Nephron (organoid): ENCODE data around the gene VWA8.

Source experiments
- H3K27ac Mint-ChIP-seq, 3 experiments: 2 replicates each; pipeline ENCODE4 v1.8.0; 2020; ENCODE audit warnings: mixed read lengths in 3 of 3, mild to moderate bottlenecking in 2 of 3, moderate library complexity in 1 of 3
- H3K27me3 Mint-ChIP-seq: 2 replicates; pipeline ENCODE4 v1.8.0; 2021; ENCODE audit warnings: low read depth, mild to moderate bottlenecking, moderate library complexity, mixed read lengths
- H3K36me3 Mint-ChIP-seq: 2 replicates; pipeline ENCODE4 v1.8.0; 2020; ENCODE audit warnings: low read depth, mixed read lengths
- H3K4me1 Mint-ChIP-seq: 2 replicates; pipeline ENCODE4 v1.8.0; 2020; ENCODE audit warnings: mixed read lengths
- H3K4me3 Mint-ChIP-seq, 3 experiments: 2 replicates each; pipeline ENCODE4 v1.8.0; 2020; ENCODE audit warnings: mild to moderate bottlenecking in 3 of 3, mixed read lengths in 3 of 3, moderate library complexity in 2 of 3
- H3K9me3 Mint-ChIP-seq: 2 replicates; pipeline ENCODE4 v1.8.0; 2020; ENCODE audit warnings: mixed read lengths
- CTCF ChIP-seq, 3 experiments: fragments of 200-600 bp; sonication (generic); IDR thresholded peaks; one replicate each; pipeline ENCODE4 v1.5.0; 2021; ENCODE audit warnings: antibody characterized with exemption in 3 of 3; ENCODE audit not compliant: unreplicated experiment in 3 of 3

VWA8 gene

GRCh38 chr13:41587490-41587889 lies 373.4 kb downstream of the VWA8 start:
- H3K4me3 Mint-ChIP-seq: no peak overlapping the region
- H3K27ac Mint-ChIP-seq: no peak overlapping the region
- peaks cover 3% of the 10 kb centered on the region for H3K9me3 Mint-ChIP-seq
- H3K36me3 Mint-ChIP-seq: peaks cover 62% of the 10 kb centered on the region
- H3K27me3 Mint-ChIP-seq: no peaks in the 10 kb centered on the region
- no peaks in the 10 kb centered on the region for H3K4me1 Mint-ChIP-seq
- no peak for TF ChIP-seq CTCF (IDR thresholded peaks at IDR 0.05; ENCODE audit: unreplicated experiment in 3 of 3)

- Mint-ChIP-seq H3K27me3 (no peaks in the 10 kb centered on the region), H3K27ac (no peak overlapping the region), H3K9me3 (peaks cover 3% of the 10 kb centered on the region), H3K4me1 (peaks cover 6% of the 10 kb centered on the region), H3K36me3 (peaks cover 70% of the 10 kb centered on the region), H3K4me3 (no peak overlapping the region)
- TF ChIP-seq CTCF (IDR thresholded peaks at IDR 0.05; ENCODE audit: unreplicated experiment in 3 of 3): no peak
These were observed 374.7 kb downstream of the VWA8 start for GRCh38 chr13:41586216-41586615.

- Mint-ChIP-seq H3K4me1 (peaks cover 6% of the 10 kb centered on the region), H3K27me3 (no peaks in the 10 kb centered on the region), H3K36me3 (peaks cover 47% of the 10 kb centered on the region), H3K9me3 (peaks cover 3% of the 10 kb centered on the region), H3K4me3 (no peak overlapping the region), H3K27ac (peak overlapping the region in 1 of 3 experiments; percentile 12)
- TF ChIP-seq CTCF (IDR thresholded peaks at IDR 0.05; ENCODE audit: unreplicated experiment in 3 of 3): no peak
These were observed 378.9 kb downstream of the VWA8 start for GRCh38 chr13:41582027-41582463.

- no peak for TF ChIP-seq CTCF (IDR thresholded peaks at IDR 0.05; ENCODE audit: unreplicated experiment in 3 of 3)
- H3K27me3 Mint-ChIP-seq: no peaks in the 10 kb centered on the region
- no peak overlapping the region for H3K4me3 Mint-ChIP-seq
- no peak overlapping the region for H3K27ac Mint-ChIP-seq
- peaks cover 6% of the 10 kb centered on the region for H3K4me1 Mint-ChIP-seq
- peaks cover 3% of the 10 kb centered on the region for H3K9me3 Mint-ChIP-seq
- H3K36me3 Mint-ChIP-seq: peaks cover 52% of the 10 kb centered on the region
These were observed 380.6 kb downstream of the VWA8 start for GRCh38 chr13:41580345-41580744.

GRCh38 chr13:41579881-41580280 lies 381.0 kb downstream of the VWA8 start:
- Mint-ChIP-seq H3K4me3 (no peak overlapping the region), H3K9me3 (peaks cover 3% of the 10 kb centered on the region), H3K27ac (no peak overlapping the region), H3K27me3 (no peaks in the 10 kb centered on the region), H3K36me3 (peaks cover 53% of the 10 kb centered on the region), H3K4me1 (peaks cover 6% of the 10 kb centered on the region)
- TF ChIP-seq CTCF (IDR thresholded peaks at IDR 0.05; ENCODE audit: unreplicated experiment in 3 of 3): no peak

- Mint-ChIP-seq H3K4me1 (peaks cover 6% of the 10 kb centered on the region), H3K27me3 (no peaks in the 10 kb centered on the region), H3K9me3 (peaks cover 6% of the 10 kb centered on the region), H3K4me3 (no peak overlapping the region), H3K27ac (no peak overlapping the region), H3K36me3 (peaks cover 55% of the 10 kb centered on the region)
- TF ChIP-seq CTCF (IDR thresholded peaks at IDR 0.05; ENCODE audit: unreplicated experiment in 3 of 3): no peak
These were observed 381.7 kb downstream of the VWA8 start for GRCh38 chr13:41579168-41579567.
